Measurements from ENCODE around the gene DCTN3.
"Not testable (repeated sequence)": the region's sequence is repeated elsewhere in the genome, so short reads cannot be mapped to it uniquely, and the experiment has no call there.

Gene DCTN3

GRCh38 chr9:34646211-34647083 is 26.2 kb upstream of the DCTN3 start, which contains the start of gene GALT:
GALT (plus strand) TSS chr9:34646675; CDS start chr9:34646705, 30 bp downstream.
- H3K4me3 ChIP-seq (ENCODE audit: low read depth, low read length): peak within 1 kb of the TSS; percentile 99
- TF ChIP-seq, protein P1, sequence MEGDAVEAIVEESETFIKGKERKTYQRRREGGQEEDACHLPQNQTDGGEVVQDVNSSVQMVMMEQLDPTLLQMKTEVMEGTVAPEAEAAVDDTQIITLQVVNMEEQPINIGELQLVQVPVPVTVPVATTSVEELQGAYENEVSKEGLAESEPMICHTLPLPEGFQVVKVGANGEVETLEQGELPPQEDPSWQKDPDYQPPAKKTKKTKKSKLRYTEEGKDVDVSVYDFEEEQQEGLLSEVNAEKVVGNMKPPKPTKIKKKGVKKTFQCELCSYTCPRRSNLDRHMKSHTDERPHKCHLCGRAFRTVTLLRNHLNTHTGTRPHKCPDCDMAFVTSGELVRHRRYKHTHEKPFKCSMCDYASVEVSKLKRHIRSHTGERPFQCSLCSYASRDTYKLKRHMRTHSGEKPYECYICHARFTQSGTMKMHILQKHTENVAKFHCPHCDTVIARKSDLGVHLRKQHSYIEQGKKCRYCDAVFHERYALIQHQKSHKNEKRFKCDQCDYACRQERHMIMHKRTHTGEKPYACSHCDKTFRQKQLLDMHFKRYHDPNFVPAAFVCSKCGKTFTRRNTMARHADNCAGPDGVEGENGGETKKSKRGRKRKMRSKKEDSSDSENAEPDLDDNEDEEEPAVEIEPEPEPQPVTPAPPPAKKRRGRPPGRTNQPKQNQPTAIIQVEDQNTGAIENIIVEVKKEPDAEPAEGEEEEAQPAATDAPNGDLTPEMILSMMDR (IDR thresholded peaks at IDR 0.05; ENCODE audit: borderline replicate concordance, insufficient read depth, low read depth, low read length): peak; percentile 52

GRCh38 chr9:34644766-34645314 is 24.5 kb upstream of the DCTN3 start:
- TF ChIP-seq, protein P1 (IDR thresholded peaks at IDR 0.05; ENCODE audit: borderline replicate concordance, insufficient read depth, low read depth, low read length): no peak
- no peak overlapping the region for H3K4me3 ChIP-seq (ENCODE audit: low read depth, low read length)

DNA sequence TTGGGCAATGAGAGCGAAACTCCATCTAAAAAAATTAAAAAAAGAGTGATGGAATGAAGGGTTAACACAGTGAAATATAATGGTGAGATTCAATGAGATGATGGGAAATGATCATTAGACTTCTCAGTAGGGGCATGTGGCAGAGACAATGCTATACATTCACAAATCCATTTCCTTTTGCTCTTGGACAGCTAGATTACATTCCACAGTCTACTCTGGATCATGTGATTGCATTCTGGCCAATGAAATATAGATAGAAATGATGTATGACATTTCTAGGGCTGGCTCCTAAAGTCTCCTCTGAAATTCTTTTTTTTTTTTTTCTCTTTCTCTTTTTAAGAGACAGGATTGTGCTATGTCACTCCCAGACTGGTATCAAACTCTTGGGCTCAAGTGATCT is 22.4 kb upstream of the DCTN3 start:
- H3K4me3 ChIP-seq (ENCODE audit: low read depth, low read length): no peak overlapping the region
- TF ChIP-seq, protein P1 (IDR thresholded peaks at IDR 0.05; ENCODE audit: borderline replicate concordance, insufficient read depth, low read depth, low read length): no peak

DNA sequence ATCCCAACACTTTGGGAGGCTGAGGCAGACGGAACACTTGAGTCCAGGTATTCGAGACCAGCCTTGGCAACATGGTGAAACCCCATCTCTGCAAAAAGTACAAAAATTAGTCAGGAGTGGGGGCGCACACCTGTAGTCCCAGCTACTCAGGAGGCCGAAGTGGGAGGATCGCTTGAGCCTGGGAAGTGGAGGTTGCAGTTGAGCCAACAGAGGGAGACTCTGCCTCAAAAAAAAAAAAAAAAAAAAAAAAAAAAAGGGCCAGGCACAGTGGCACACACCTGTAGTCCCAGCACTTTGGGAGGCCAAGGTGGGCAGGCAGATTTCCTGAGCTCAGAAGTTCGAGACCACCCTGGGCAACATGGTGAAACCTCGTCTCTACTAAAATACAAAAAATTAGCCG is 19.0 kb upstream of the DCTN3 start:
- H3K4me3 ChIP-seq (ENCODE audit: low read depth, low read length): not testable (repeated sequence)

- H3K4me3 ChIP-seq (ENCODE audit: low read depth, low read length): peak overlapping the region; percentile 82
- TF ChIP-seq, protein P1 (IDR thresholded peaks at IDR 0.05; ENCODE audit: borderline replicate concordance, insufficient read depth, low read depth, low read length): no peak
Observed at GRCh38 chr9:34638138-34638445, 17.8 kb upstream of the DCTN3 start.

DNA sequence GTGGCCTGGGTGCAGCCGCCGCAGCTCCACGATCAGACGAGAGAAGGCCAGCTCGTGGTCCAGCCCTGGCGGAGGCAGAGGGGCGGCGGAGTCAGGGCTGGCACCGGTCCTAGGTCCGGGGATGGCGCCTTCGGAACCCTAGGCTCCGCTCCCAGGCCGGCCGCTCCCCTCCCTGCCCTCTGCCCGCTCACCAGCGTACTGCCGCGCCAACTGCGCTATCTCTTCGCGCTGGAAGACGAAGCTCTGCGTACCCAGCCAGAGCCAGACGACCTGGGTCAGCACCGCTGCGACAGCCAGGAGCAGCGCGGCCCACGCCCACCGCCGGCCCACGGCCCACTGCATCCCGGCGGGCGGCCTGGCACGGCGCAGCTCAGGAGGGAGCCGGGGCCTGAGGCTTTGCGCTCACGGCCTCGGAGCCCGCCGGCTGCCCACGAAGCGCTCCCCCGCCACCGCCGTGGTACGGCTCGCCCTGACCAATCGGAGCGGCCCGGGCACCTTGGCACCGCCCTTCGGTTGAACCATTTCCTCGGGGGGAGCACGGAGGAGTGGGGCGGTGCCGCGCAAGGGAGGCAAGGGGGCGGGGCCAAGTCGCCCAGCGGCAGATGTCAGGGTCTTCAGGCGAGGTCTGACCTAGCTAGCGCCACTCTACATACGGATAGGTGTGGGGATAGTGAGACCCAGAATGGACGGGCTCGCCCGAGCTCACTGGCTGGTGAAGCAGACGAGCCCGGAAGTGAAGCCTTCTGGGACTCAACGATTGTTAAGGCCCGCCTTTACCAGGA is 17.3 kb upstream of the DCTN3 start, which contains the start of gene SIGMAR1:
Gene SIGMAR1, minus strand, starts transcription at position 432 of the 782 bp plus-strand sequence. Its CDS starts 90 bp downstream, at position 342.
- peak within 1 kb of the TSS; percentile 82 for H3K4me3 ChIP-seq (ENCODE audit: low read depth, low read length)
- TF ChIP-seq, protein P1 (IDR thresholded peaks at IDR 0.05; ENCODE audit: borderline replicate concordance, insufficient read depth, low read depth, low read length): no peak

DNA sequence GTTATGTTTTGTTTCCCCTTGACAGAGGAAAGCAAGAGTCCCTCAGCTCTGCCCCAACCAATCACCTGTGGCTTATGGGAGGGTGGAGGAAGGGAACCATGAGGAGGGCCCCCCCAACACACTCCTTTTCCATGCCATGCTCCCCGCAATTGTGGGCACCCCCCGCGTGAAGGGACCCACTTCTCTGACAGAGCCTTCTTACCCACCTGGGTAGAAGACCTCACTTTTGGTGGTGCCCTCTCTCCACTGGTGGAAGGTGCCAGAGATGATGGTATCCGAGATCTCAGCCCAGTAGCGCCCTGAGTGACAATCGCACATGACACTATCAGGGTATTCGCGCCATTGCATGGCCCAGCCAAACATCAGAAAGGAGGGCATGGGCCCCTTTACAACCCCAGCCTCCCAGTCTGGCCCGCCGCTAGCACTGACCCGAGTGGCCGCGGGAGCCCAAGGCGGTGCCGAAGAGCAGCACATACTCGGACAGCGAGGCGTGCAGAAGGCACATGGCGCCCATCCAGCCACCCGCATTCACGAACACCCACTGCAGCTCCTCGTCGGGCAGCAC is 16.6 kb upstream of the DCTN3 start:
- TF ChIP-seq, protein P1 (IDR thresholded peaks at IDR 0.05; ENCODE audit: borderline replicate concordance, insufficient read depth, low read depth, low read length): no peak
- peak overlapping the region; percentile 82 for H3K4me3 ChIP-seq (ENCODE audit: low read depth, low read length)

All from GM12875 (cell line).